Measurements from ENCODE around the gene PRKAA2. TPM values are rescaled to one million over a fixed set of nuclear protein-coding genes. Genes with fewer than 3 reads are reported as not detected.

PRKAA2 gene
- total RNA-seq, 6 experiments from 2014 or later = 0.37 to 3.2 (median 1.2) TPM

GRCh38 chr1:56713112-56713511 is 68.0 kb downstream of the PRKAA2 start:
- 39% methylated on average over 1 of the region's 1 CpG for WGBS (ENCODE audit: insufficient coverage, low coverage, low lambda C conversion rate, missing lambda C conversion rate)
- TF ChIP-seq CTCF (IDR thresholded peaks at IDR 0.05) (no peak), POLR2A (IDR thresholded peaks at IDR 0.05) (no peak)

GRCh38 chr1:56715156-56715555 is 70.0 kb downstream of the PRKAA2 start:
- no peak for TF ChIP-seq POLR2A (IDR thresholded peaks at IDR 0.05)
- TF ChIP-seq CTCF (IDR thresholded peaks at IDR 0.05) = no peak
- intact Hi-C loops (cut with DNase I) = no loop called here
- H3K9me3 ChIP-seq = no peaks in the 10 kb centered on the region
- no peaks in the 10 kb centered on the region for H3K4me1 ChIP-seq
- DNase-seq (no peak), ATAC-seq (no peak)
- no peak overlapping the region for H3K27ac ChIP-seq
- no peak overlapping the region for H3K4me3 ChIP-seq
- 45% methylated on average over 1 of the region's 1 CpG for WGBS (ENCODE audit: insufficient coverage, low coverage, low lambda C conversion rate, missing lambda C conversion rate)
- peaks cover 0 to 6% (median 0%) of the 10 kb centered on the region in 4 donors for H3K36me3 ChIP-seq
- no peaks in the 10 kb centered on the region for H3K27me3 ChIP-seq

More at GRCh38 chr1:56713112-56713511, 68.0 kb downstream of the PRKAA2 start:
- Histone ChIP-seq H3K36me3 (no peaks in the 10 kb centered on the region), H3K4me1 (no peaks in the 10 kb centered on the region), H3K27me3 (no peaks in the 10 kb centered on the region), H3K27ac (no peak overlapping the region), H3K9me3 (no peaks in the 10 kb centered on the region), H3K4me3 (no peak overlapping the region)
- DNase-seq = no peak
- ATAC-seq = no peak
- intact Hi-C loops (cut with DNase I) = no loop called here

GRCh38 chr1:56719171-56719570 is 74.1 kb downstream of the PRKAA2 start:
- no peak for ATAC-seq
- no peaks in the 10 kb centered on the region for H3K9me3 ChIP-seq
- H3K27me3 ChIP-seq = no peaks in the 10 kb centered on the region
- H3K4me3 ChIP-seq = no peak overlapping the region
- peaks cover 0 to 6% (median 0%) of the 10 kb centered on the region in 4 donors for H3K36me3 ChIP-seq
- no peak for DNase-seq
- intact Hi-C loops (cut with DNase I) = no loop called here
- H3K27ac ChIP-seq = no peak overlapping the region
- H3K4me1 ChIP-seq = no peaks in the 10 kb centered on the region
- WGBS (ENCODE audit: insufficient coverage, low coverage, low lambda C conversion rate, missing lambda C conversion rate) = 65% methylated on average over 1 of the region's 1 CpG
- no peak for TF ChIP-seq CTCF (IDR thresholded peaks at IDR 0.05)
- no peak for TF ChIP-seq POLR2A (IDR thresholded peaks at IDR 0.05)

- intact Hi-C loops (cut with DNase I) = no loop called here
- ATAC-seq = no peak
- H3K4me1 ChIP-seq = no peaks in the 10 kb centered on the region
Observed at GRCh38 chr1:56726706-56727105, 81.6 kb downstream of the PRKAA2 start.

More at GRCh38 chr1:56726706-56727105, 81.6 kb downstream of the PRKAA2 start:
- H3K4me3 ChIP-seq = no peak overlapping the region
- no peaks in the 10 kb centered on the region for H3K27me3 ChIP-seq
- no peaks in the 10 kb centered on the region for H3K9me3 ChIP-seq
- H3K27ac ChIP-seq = no peak overlapping the region
- no peak for TF ChIP-seq POLR2A (IDR thresholded peaks at IDR 0.05)
- TF ChIP-seq CTCF (IDR thresholded peaks at IDR 0.05) = no peak
- no peaks in the 10 kb centered on the region for H3K36me3 ChIP-seq
- DNase-seq = no peak
